H9 (cell line): ENCODE data around the gene STX8. TPM values are rescaled to one million over a fixed set of nuclear protein-coding genes. Genes with fewer than 3 reads are reported as not detected.
"Not testable (repeated sequence)": the region's sequence is repeated elsewhere in the genome, so short reads cannot be mapped to it uniquely, and the experiment has no call there.

Experiments used
- DNase-seq: peaks from one replicate; pipeline ENCODE4 v3.0.0-alpha.2; 2017
- H2AFZ ChIP-seq: one replicate; pipeline ENCODE4 v1.6.1; 2013; ENCODE audit warnings: mild to moderate bottlenecking, low read length, control low read depth, moderate library complexity
- H2AK5ac ChIP-seq: 2 replicates; pipeline ENCODE4 v1.6.1; 2013; ENCODE audit warnings: low read length, control low read depth, mixed read lengths; ENCODE audit not compliant: insufficient read length
- H2BK120ac ChIP-seq: one replicate; pipeline ENCODE4 v1.6.1; 2013; ENCODE audit warnings: low read depth, mild to moderate bottlenecking, low read length, control low read depth, inconsistent platforms; ENCODE audit not compliant: poor library complexity, severe bottlenecking
- H2BK12ac ChIP-seq: 2 replicates; pipeline ENCODE4 v1.6.1; 2013; ENCODE audit warnings: low read length, control low read depth, mixed read lengths, low read depth; ENCODE audit not compliant: insufficient read length
- H2BK15ac ChIP-seq: 2 replicates; pipeline ENCODE4 v1.6.1; 2013; ENCODE audit warnings: low read depth, low read length, control low read depth
- H2BK20ac ChIP-seq: one replicate; pipeline ENCODE4 v1.6.1; 2013; ENCODE audit warnings: low read depth, mild to moderate bottlenecking, low read length, control low read depth, inconsistent platforms; ENCODE audit not compliant: poor library complexity, severe bottlenecking
- H2BK5ac ChIP-seq: 2 replicates; pipeline ENCODE4 v1.6.1; 2013; ENCODE audit warnings: low read length, control low read depth, mixed read lengths; ENCODE audit not compliant: insufficient read length
- H3K14ac ChIP-seq: 2 replicates; pipeline ENCODE4 v1.6.1; 2013; ENCODE audit warnings: low read length, control low read depth; ENCODE audit not compliant: insufficient read depth
- H3K18ac ChIP-seq: 2 replicates; pipeline ENCODE4 v1.6.1; 2013; ENCODE audit warnings: low read depth, mild to moderate bottlenecking, mixed read lengths, low read length, control low read depth; ENCODE audit not compliant: insufficient read length
- H3K23ac ChIP-seq: 2 replicates; pipeline ENCODE4 v1.6.1; 2013; ENCODE audit warnings: low read length, control low read depth, mixed read lengths, low read depth; ENCODE audit not compliant: insufficient read length
- H3K23me2 ChIP-seq: 2 replicates; pipeline ENCODE4 v1.6.1; 2013; ENCODE audit warnings: low read depth, mild to moderate bottlenecking, mixed read lengths, low read length, control low read depth; ENCODE audit not compliant: insufficient read length, poor library complexity, severe bottlenecking
- H3K27ac ChIP-seq: 2 replicates; pipeline ENCODE4 v1.5.1; 2013; ENCODE audit warnings: low read length, control low read depth, mixed read lengths, low read depth; ENCODE audit not compliant: insufficient read length
- H3K27me3 ChIP-seq: 2 replicates; pipeline ENCODE4 v1.6.1; 2013; ENCODE audit warnings: low read length, control low read depth, inconsistent platforms; ENCODE audit not compliant: insufficient read depth
- H3K4ac ChIP-seq: 2 replicates; pipeline ENCODE4 v1.6.1; 2013; ENCODE audit warnings: low read depth, mild to moderate bottlenecking, control low read depth, inconsistent platforms, low read length, moderate library complexity
- H3K4me1 ChIP-seq: 2 replicates; pipeline ENCODE4 v1.6.1; 2013; ENCODE audit warnings: low read length, control low read depth, inconsistent platforms; ENCODE audit not compliant: insufficient read depth
- H3K4me2 ChIP-seq: 2 replicates; pipeline ENCODE4 v1.6.1; 2013; ENCODE audit warnings: low read length, control low read depth, mixed read lengths; ENCODE audit not compliant: insufficient read length, insufficient read depth
- H3K56ac ChIP-seq: 2 replicates; pipeline ENCODE4 v1.6.1; 2013; ENCODE audit warnings: low read depth, mild to moderate bottlenecking, mixed read lengths, low read length, control low read depth; ENCODE audit not compliant: insufficient read length
- H3K79me1 ChIP-seq: 2 replicates; pipeline ENCODE4 v1.6.1; 2013; ENCODE audit warnings: low read depth, mild to moderate bottlenecking, moderate library complexity, low read length, control low read depth, inconsistent platforms; ENCODE audit not compliant: insufficient read depth, poor library complexity, severe bottlenecking
- H3K79me2 ChIP-seq: 2 replicates; pipeline ENCODE4 v1.6.1; 2013; ENCODE audit warnings: low read length, control low read depth, inconsistent platforms; ENCODE audit not compliant: insufficient read depth
- H3K9ac ChIP-seq: 2 replicates; pipeline ENCODE4 v1.6.1; 2013; ENCODE audit warnings: low read length, control low read depth, mixed read lengths; ENCODE audit not compliant: insufficient read length; ENCODE audit errors: extremely low read depth
- H3K9me3 ChIP-seq: one replicate; pipeline ENCODE4 v1.6.1; 2013; ENCODE audit warnings: low read depth, low read length, inconsistent platforms; ENCODE audit not compliant: control insufficient read depth
- H3T11ph ChIP-seq: one replicate; pipeline ENCODE4 v1.6.1; 2013; ENCODE audit warnings: mild to moderate bottlenecking, low read length, control low read depth, inconsistent platforms
- H4K20me1 ChIP-seq: one replicate; pipeline ENCODE4 v1.6.1; 2013; ENCODE audit not compliant: control insufficient read depth, insufficient read length, insufficient read depth
- H4K5ac ChIP-seq: 2 replicates; pipeline ENCODE4 v1.6.1; 2013; ENCODE audit warnings: low read depth, mild to moderate bottlenecking, mixed read lengths, low read length, control low read depth; ENCODE audit not compliant: insufficient read length
- H4K8ac ChIP-seq: replicated peaks from 2 replicates; pipeline ENCODE4 v1.6.1; 2013; ENCODE audit warnings: low read length, control low read depth, mixed read lengths, low read depth; ENCODE audit not compliant: insufficient read length
- H4K91ac ChIP-seq: 2 replicates; pipeline ENCODE4 v1.6.1; 2013; ENCODE audit warnings: low read depth, mild to moderate bottlenecking, moderate library complexity, mixed read lengths, low read length, control low read depth; ENCODE audit not compliant: insufficient read length
- H3K27ac Mint-ChIP-seq, 3 experiments: 2 replicates in 2 of 3; 3 replicates in 1 of 3; pipeline ENCODE4 v1.8.0; 2020 to 2021; ENCODE audit warnings: mixed read lengths in 3 of 3, mild to moderate bottlenecking in 1 of 3, moderate library complexity in 1 of 3
- H3K27me3 Mint-ChIP-seq: 2 replicates; pipeline ENCODE4 v1.8.0; 2021; ENCODE audit warnings: low read depth, mild to moderate bottlenecking, moderate library complexity, mixed read lengths
- H3K36me3 Mint-ChIP-seq, 3 experiments: 2 replicates in 2 of 3; 3 replicates in 1 of 3; pipeline ENCODE4 v1.8.0; 2020 to 2021; ENCODE audit warnings: low read depth in 3 of 3, mixed read lengths in 3 of 3; ENCODE audit not compliant: insufficient read depth in 1 of 3
- H3K4me1 Mint-ChIP-seq, 2 experiments: 2 replicates each; pipeline ENCODE4 v1.8.0; 2020; ENCODE audit warnings: mixed read lengths in 2 of 2
- H3K4me3 Mint-ChIP-seq, 2 experiments: 2 replicates in 1 of 2; 3 replicates in 1 of 2; pipeline ENCODE4 v1.8.0; 2020 to 2021; ENCODE audit warnings: mild to moderate bottlenecking in 2 of 2, mixed read lengths in 2 of 2, moderate library complexity in 1 of 2
- H3K9me3 Mint-ChIP-seq, 2 experiments: 2 replicates in 1 of 2; 3 replicates in 1 of 2; pipeline ENCODE4 v1.8.0; 2020; ENCODE audit warnings: mild to moderate bottlenecking in 2 of 2, mixed read lengths in 2 of 2, moderate library complexity in 1 of 2
- CTCF ChIP-seq: fragments of 200-600 bp; sonication (generic); conservative IDR thresholded peaks from 3 replicates; pipeline ENCODE4 v1.8.0; 2021; ENCODE audit warnings: antibody characterized with exemption, mild to moderate bottlenecking
- WGBS: extraction: QIAGEN DNeasy Blood & Tissue Kit; methylation state at CpG from one replicate; pipeline ENCODE4 v1.1.7; 2013; ENCODE audit warnings: missing lambda C conversion rate, low lambda C conversion rate, mixed read lengths; ENCODE audit not compliant: insufficient read length; ENCODE audit errors: extremely low coverage; 5-methylcytosine and 5-hydroxymethylcytosine counted together
- total RNA-seq: library from RNA; stranded (reverse); gene quantifications from 2 replicates; pipeline ENCODE4 v1.2.1, GENCODE V29; 2021

Gene STX8
- total RNA-seq, 1 experiment from 2014 or later: 55.1 TPM

GRCh38 chr17:9554715-9555114 is 20.9 kb downstream of the STX8 start:
- TF ChIP-seq CTCF: peak; percentile 73
- DNase-seq: peak; percentile 68
- not testable (repeated sequence) for H3K79me1 ChIP-seq, H2BK20ac ChIP-seq, H3K4me1 ChIP-seq, H3K27ac Mint-ChIP-seq, H3K56ac ChIP-seq, H4K5ac ChIP-seq, H2BK15ac ChIP-seq, H3K23ac ChIP-seq, H3K27me3 Mint-ChIP-seq, H3T11ph ChIP-seq, H3K27ac ChIP-seq, H2AFZ ChIP-seq, H3K27me3 ChIP-seq, H4K91ac ChIP-seq, H3K4me1 Mint-ChIP-seq, H3K23me2 ChIP-seq, H2BK12ac ChIP-seq, H3K14ac ChIP-seq, H4K20me1 ChIP-seq, H3K9ac ChIP-seq, H3K9me3 ChIP-seq, H3K4me3 Mint-ChIP-seq, H2BK120ac ChIP-seq, H3K4me2 ChIP-seq, H4K8ac ChIP-seq, H3K36me3 Mint-ChIP-seq, H3K9me3 Mint-ChIP-seq, H3K4ac ChIP-seq, H2BK5ac ChIP-seq, H3K79me2 ChIP-seq, H2AK5ac ChIP-seq, H3K18ac ChIP-seq
- WGBS: no CpG with 5 or more reads among the region's 6 CpGs
